ENCODE results near the gene LMX1B.

Gene LMX1B

DNA sequence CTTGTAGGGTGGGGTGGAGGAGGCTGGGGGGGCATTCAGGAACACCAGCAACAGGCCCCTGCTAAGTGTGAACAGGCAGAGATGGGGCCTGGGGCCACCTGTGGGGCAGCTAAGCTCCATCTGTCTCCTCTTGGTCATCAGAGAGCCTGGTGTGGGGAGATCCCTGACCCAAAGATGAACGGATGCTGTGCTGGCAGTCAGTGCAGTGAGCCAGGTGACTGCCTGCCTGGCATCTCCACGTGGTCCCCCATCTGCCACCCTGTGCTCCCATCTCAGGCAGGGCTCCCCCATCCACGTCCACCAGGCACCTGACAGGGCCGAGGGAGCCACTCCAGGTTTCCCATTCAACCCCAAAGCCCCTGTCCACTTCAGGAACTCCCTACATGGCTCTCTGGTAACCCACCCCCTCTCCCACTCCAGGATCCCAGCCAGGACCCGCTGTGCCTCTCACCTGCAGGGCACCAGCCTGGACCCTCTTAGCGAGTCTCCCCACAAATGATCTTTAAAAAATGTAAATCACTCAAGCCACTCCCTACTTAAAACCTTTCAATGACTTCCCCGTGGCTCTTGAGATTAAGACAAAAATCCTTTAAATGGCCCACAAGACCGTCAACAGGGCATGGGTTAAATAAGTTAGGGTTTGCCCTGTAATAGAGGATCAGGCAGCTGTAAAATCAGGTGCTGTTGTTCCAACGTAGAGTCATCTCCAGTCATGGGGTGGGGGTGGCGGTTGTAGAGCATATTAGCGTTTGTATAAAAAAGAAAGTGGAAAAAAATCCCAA lies 60.8 kb downstream of the LMX1B start:
- Histone ChIP-seq H3K9ac (ENCODE audit: low read depth, low read length, poor library complexity) (no peak overlapping the region), H2BK12ac (ENCODE audit: low read length) (no peak overlapping the region), H3K4me3 (ENCODE audit: low read length in 2 of 2) (no peak overlapping the region), H3K79me1 (ENCODE audit: low read depth, low read length) (no peaks in the 10 kb centered on the region), H3K4ac (ENCODE audit: low read length) (no peak overlapping the region), H3K36me3 (replicated peaks in 1 of 2; ENCODE audit: control insufficient read depth in 2 of 2, insufficient read depth in 2 of 2, low read length in 2 of 2) (peaks cover 0 to 1% of the 10 kb centered on the region in 2 donors), H3K23ac (ENCODE audit: low read depth, low read length, poor library complexity) (no peak overlapping the region), H3K9me3 (replicated peaks in 1 of 2; ENCODE audit: control insufficient read depth in 2 of 2, insufficient read depth in 1 of 2, low read depth in 1 of 2, low read length in 2 of 2) (peaks cover 0 to 7% of the 10 kb centered on the region in 2 donors), H4K8ac (ENCODE audit: low read depth, low read length) (no peak overlapping the region), H2BK15ac (ENCODE audit: low read length) (peak overlapping the region; percentile 71), H2AFZ (ENCODE audit: low read length) (no peak overlapping the region), H3K18ac (ENCODE audit: low read length) (peak overlapping the region; percentile 38), H2BK120ac (ENCODE audit: low read depth, low read length) (no peak overlapping the region), H3K14ac (ENCODE audit: low read length) (no peak overlapping the region), H3K4me2 (ENCODE audit: insufficient read depth, low read length, poor library complexity, severe bottlenecking) (no peak overlapping the region), H3K27me3 (ENCODE audit: control insufficient read depth in 3 of 3, insufficient read depth in 3 of 3, low read depth in 1 of 3, low read length in 3 of 3) (peaks cover 37 to 93% (median 85%) of the 10 kb centered on the region in 3 experiments), H2BK5ac (ENCODE audit: low read length) (no peak overlapping the region), H4K91ac (ENCODE audit: low read depth, low read length, poor library complexity) (no peak overlapping the region), H2AK5ac (ENCODE audit: low read depth, low read length) (peak overlapping the region; percentile 90), H3K27ac (replicated peaks; ENCODE audit: low read length) (no peak overlapping the region), H3K4me1 (ENCODE audit: control insufficient read depth in 2 of 2, insufficient read depth in 1 of 2, low read depth in 1 of 2, low read length in 2 of 2) (peaks cover 17 to 40% of the 10 kb centered on the region in 2 donors)
- DNase-seq (ENCODE audit: low spot score), result no peak
- no CpG with 5 or more reads among the region's 11 CpGs for WGBS, 2 donors (ENCODE audit: extremely low coverage in 2 of 2, insufficient read length in 2 of 2, insufficient replicate concordance in 1 of 2)

DNA sequence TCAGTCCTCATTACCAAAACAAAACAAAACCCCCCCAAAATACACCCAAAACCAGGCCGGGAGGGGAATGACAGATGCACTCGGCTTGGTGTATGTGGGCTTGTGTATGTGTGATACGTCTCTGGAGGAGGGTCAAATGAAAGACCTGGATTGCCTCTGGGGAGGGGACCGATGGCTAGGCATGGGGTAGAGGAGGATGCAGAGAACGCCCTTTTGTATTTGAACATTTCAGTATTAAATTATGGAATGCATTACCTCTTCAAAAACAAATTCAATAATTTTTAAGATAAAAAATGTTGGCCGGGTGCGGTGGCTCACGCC lies 61.4 kb downstream of the LMX1B start:
- no peak overlapping the region for H3K27ac ChIP-seq (replicated peaks; ENCODE audit: low read length)
- no peak overlapping the region for H2AK5ac ChIP-seq (ENCODE audit: low read depth, low read length)
- DNase-seq (ENCODE audit: low spot score), result no peak
- H3K79me1 ChIP-seq (ENCODE audit: low read depth, low read length), result no peaks in the 10 kb centered on the region
- H2BK15ac ChIP-seq (ENCODE audit: low read length), result no peak overlapping the region
- no CpG with 5 or more reads among the region's 8 CpGs for WGBS, 2 donors (ENCODE audit: extremely low coverage in 2 of 2, insufficient read length in 2 of 2, insufficient replicate concordance in 1 of 2)
- no peak overlapping the region for H3K4me3 ChIP-seq (ENCODE audit: low read length in 2 of 2)
- peaks cover 37 to 93% (median 85%) of the 10 kb centered on the region in 3 experiments for H3K27me3 ChIP-seq (ENCODE audit: control insufficient read depth in 3 of 3, insufficient read depth in 3 of 3, low read depth in 1 of 3, low read length in 3 of 3)
- H3K9ac ChIP-seq (ENCODE audit: low read depth, low read length, poor library complexity), result no peak overlapping the region
- no peak overlapping the region for H3K14ac ChIP-seq (ENCODE audit: low read length)
- H3K9me3 ChIP-seq (replicated peaks in 1 of 2; ENCODE audit: control insufficient read depth in 2 of 2, insufficient read depth in 1 of 2, low read depth in 1 of 2, low read length in 2 of 2), result peaks cover 0 to 7% of the 10 kb centered on the region in 2 donors
- H3K4me1 ChIP-seq (ENCODE audit: control insufficient read depth in 2 of 2, insufficient read depth in 1 of 2, low read depth in 1 of 2, low read length in 2 of 2), result peaks cover 17 to 39% of the 10 kb centered on the region in 2 donors
- H3K23ac ChIP-seq (ENCODE audit: low read depth, low read length, poor library complexity), result no peak overlapping the region
- H4K91ac ChIP-seq (ENCODE audit: low read depth, low read length, poor library complexity), result no peak overlapping the region
- H3K4ac ChIP-seq (ENCODE audit: low read length), result no peak overlapping the region
- no peak overlapping the region for H2BK12ac ChIP-seq (ENCODE audit: low read length)
- no peak overlapping the region for H3K18ac ChIP-seq (ENCODE audit: low read length)
- H4K8ac ChIP-seq (ENCODE audit: low read depth, low read length), result no peak overlapping the region
- peaks cover 0 to 1% of the 10 kb centered on the region in 2 donors for H3K36me3 ChIP-seq (replicated peaks in 1 of 2; ENCODE audit: control insufficient read depth in 2 of 2, insufficient read depth in 2 of 2, low read length in 2 of 2)
- no peak overlapping the region for H2BK5ac ChIP-seq (ENCODE audit: low read length)
- H2AFZ ChIP-seq (ENCODE audit: low read length), result no peak overlapping the region
- H2BK120ac ChIP-seq (ENCODE audit: low read depth, low read length), result no peak overlapping the region
- no peak overlapping the region for H3K4me2 ChIP-seq (ENCODE audit: insufficient read depth, low read length, poor library complexity, severe bottlenecking)

DNA sequence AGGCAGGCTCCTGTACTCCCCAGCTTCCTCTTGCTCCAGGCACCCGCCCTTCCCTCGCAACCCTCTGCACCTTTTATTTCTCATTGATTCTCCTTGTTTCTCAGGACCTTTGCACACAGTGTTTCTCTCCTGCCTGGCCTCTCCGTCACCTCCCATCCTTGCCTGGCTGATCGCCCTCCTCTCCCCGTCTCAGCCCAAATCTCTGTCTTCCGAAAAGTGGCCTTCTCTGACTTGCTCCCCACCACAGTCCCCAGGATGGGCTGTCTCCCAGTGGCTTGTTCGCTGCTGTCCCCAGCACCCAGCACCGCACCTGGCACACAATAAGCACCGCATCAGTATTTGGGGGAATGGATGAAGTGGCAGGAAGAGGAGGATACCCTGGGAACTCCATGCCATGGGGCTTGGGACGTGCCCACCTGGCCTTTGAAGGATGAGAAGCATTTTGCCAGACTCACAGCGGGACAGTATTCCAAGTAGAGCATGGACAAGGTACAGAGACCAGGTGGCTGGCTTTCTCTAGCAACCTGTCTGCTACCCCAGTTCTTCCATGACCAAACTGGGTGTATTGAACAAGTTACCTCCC lies 62.5 kb downstream of the LMX1B start:
- H3K27me3 ChIP-seq (ENCODE audit: control insufficient read depth in 3 of 3, insufficient read depth in 3 of 3, low read depth in 1 of 3, low read length in 3 of 3), result peaks cover 38 to 93% (median 87%) of the 10 kb centered on the region in 3 experiments
- H4K91ac ChIP-seq (ENCODE audit: low read depth, low read length, poor library complexity), result no peak overlapping the region
- peaks cover 12 to 31% of the 10 kb centered on the region in 2 donors for H3K4me1 ChIP-seq (ENCODE audit: control insufficient read depth in 2 of 2, insufficient read depth in 1 of 2, low read depth in 1 of 2, low read length in 2 of 2)

DNA sequence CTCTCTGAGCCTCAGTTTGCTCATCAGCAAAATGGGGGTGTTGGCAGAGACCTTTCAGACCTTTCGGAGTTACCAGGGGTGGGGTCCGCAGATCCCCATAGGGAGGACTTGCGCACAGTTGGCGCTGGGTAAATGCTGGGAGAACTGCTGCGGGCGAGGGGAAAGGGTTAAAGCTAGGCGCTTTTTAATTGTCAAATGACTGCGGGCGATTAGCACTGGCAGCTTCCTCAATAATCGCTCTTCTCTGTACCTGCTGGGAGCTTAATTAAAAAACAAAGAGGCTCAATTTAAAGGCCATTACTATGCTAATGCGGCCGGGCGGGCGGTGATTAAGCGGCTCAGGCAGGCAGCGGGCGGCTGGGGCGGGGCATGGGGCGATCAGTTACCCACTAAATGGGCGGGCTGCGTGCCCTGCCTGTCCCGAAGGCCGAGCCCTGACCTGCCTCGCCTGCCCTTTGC lies 63.0 kb downstream of the LMX1B start:
- Histone ChIP-seq H2AK5ac (ENCODE audit: low read depth, low read length) (peak overlapping the region; percentile 63), H3K23ac (ENCODE audit: low read depth, low read length, poor library complexity) (no peak overlapping the region), H3K4me1 (ENCODE audit: control insufficient read depth in 2 of 2, insufficient read depth in 1 of 2, low read depth in 1 of 2, low read length in 2 of 2) (peaks cover 7 to 27% of the 10 kb centered on the region in 2 donors)

More for the DNA sequence above, 62.5 kb downstream of the LMX1B start:
- Histone ChIP-seq H2AFZ (ENCODE audit: low read length) (no peak overlapping the region), H4K8ac (ENCODE audit: low read depth, low read length) (no peak overlapping the region), H3K23ac (ENCODE audit: low read depth, low read length, poor library complexity) (no peak overlapping the region), H2BK12ac (ENCODE audit: low read length) (no peak overlapping the region), H3K9ac (ENCODE audit: low read depth, low read length, poor library complexity) (no peak overlapping the region), H3K18ac (ENCODE audit: low read length) (peak overlapping the region; percentile 66), H2BK5ac (ENCODE audit: low read length) (no peak overlapping the region), H3K27ac (replicated peaks; ENCODE audit: low read length) (no peak overlapping the region), H3K4me2 (ENCODE audit: insufficient read depth, low read length, poor library complexity, severe bottlenecking) (no peak overlapping the region), H3K79me1 (ENCODE audit: low read depth, low read length) (no peaks in the 10 kb centered on the region), H2AK5ac (ENCODE audit: low read depth, low read length) (peak overlapping the region; percentile 63), H2BK15ac (ENCODE audit: low read length) (no peak overlapping the region), H3K36me3 (replicated peaks in 1 of 2; ENCODE audit: control insufficient read depth in 2 of 2, insufficient read depth in 2 of 2, low read length in 2 of 2) (no peaks in the 10 kb centered on the region), H3K4me3 (ENCODE audit: low read length in 2 of 2) (peak overlapping the region in 1 of 2 donors; percentile 39), H3K4ac (ENCODE audit: low read length) (no peak overlapping the region), H3K9me3 (replicated peaks in 1 of 2; ENCODE audit: control insufficient read depth in 2 of 2, insufficient read depth in 1 of 2, low read depth in 1 of 2, low read length in 2 of 2) (peaks cover 0 to 6% of the 10 kb centered on the region in 2 donors), H2BK120ac (ENCODE audit: low read depth, low read length) (no peak overlapping the region), H3K14ac (ENCODE audit: low read length) (no peak overlapping the region)
- DNase-seq (ENCODE audit: low spot score), result no peak
- WGBS, 2 donors (ENCODE audit: extremely low coverage in 2 of 2, insufficient read length in 2 of 2, insufficient replicate concordance in 1 of 2), result no CpG with 5 or more reads among the region's 11 CpGs

More for the DNA sequence above, 63.0 kb downstream of the LMX1B start:
- Histone ChIP-seq H2BK12ac (ENCODE audit: low read length) (no peak overlapping the region), H3K4ac (ENCODE audit: low read length) (no peak overlapping the region), H3K27ac (replicated peaks; ENCODE audit: low read length) (no peak overlapping the region), H4K8ac (ENCODE audit: low read depth, low read length) (no peak overlapping the region), H3K4me2 (ENCODE audit: insufficient read depth, low read length, poor library complexity, severe bottlenecking) (no peak overlapping the region), H2AFZ (ENCODE audit: low read length) (no peak overlapping the region), H4K91ac (ENCODE audit: low read depth, low read length, poor library complexity) (no peak overlapping the region), H3K14ac (ENCODE audit: low read length) (no peak overlapping the region), H3K27me3 (ENCODE audit: control insufficient read depth in 3 of 3, insufficient read depth in 3 of 3, low read depth in 1 of 3, low read length in 3 of 3) (peaks cover 41 to 92% (median 91%) of the 10 kb centered on the region in 3 experiments), H2BK15ac (ENCODE audit: low read length) (no peak overlapping the region), H3K4me3 (ENCODE audit: low read length in 2 of 2) (no peak overlapping the region), H3K9me3 (replicated peaks in 1 of 2; ENCODE audit: control insufficient read depth in 2 of 2, insufficient read depth in 1 of 2, low read depth in 1 of 2, low read length in 2 of 2) (peaks cover 0 to 7% of the 10 kb centered on the region in 2 donors), H3K18ac (ENCODE audit: low read length) (peak overlapping the region; percentile 57), H2BK120ac (ENCODE audit: low read depth, low read length) (no peak overlapping the region), H2BK5ac (ENCODE audit: low read length) (no peak overlapping the region), H3K79me1 (ENCODE audit: low read depth, low read length) (no peaks in the 10 kb centered on the region), H3K9ac (ENCODE audit: low read depth, low read length, poor library complexity) (no peak overlapping the region), H3K36me3 (replicated peaks in 1 of 2; ENCODE audit: control insufficient read depth in 2 of 2, insufficient read depth in 2 of 2, low read length in 2 of 2) (no peaks in the 10 kb centered on the region)
- WGBS, 2 donors (ENCODE audit: extremely low coverage in 2 of 2, insufficient read length in 2 of 2, insufficient replicate concordance in 1 of 2), result no CpG with 5 or more reads among the region's 24 CpGs
- DNase-seq (ENCODE audit: low spot score), result peak; percentile 71
